A673 (cell line): ENCODE data around the gene MRPL34. TPM values are rescaled to one million over a fixed set of nuclear protein-coding genes. Genes with fewer than 3 reads are reported as not detected.

Experiments used
- BruUV-seq: library from RNA; stranded (reverse); fragments of 400-500 nt; replicated peaks from 2 replicates; lab custom pipeline; 2021; lab: Mats Ljungman, UMichigan
- CTCF ChIA-PET: fragments of 300-600 bp; sonication (Branson Sonifier 250); formaldehyde crosslinking; loops from one replicate; lab custom pipeline; 2022; ENCODE audit warnings: antibody characterized with exemption; lab: Charles Lee
- POLR2A ChIA-PET: fragments of 300-600 bp; sonication (Branson Sonifier 250); formaldehyde crosslinking; loops from one replicate; lab custom pipeline; 2022; ENCODE audit warnings: antibody characterized with exemption; ENCODE audit not compliant: low non-redundant PET; lab: Charles Lee
- DNase-seq: peaks from one replicate; pipeline ENCODE4 v3.0.0-alpha.2; 2015; ENCODE audit warnings: low spot score
- H3K27ac ChIP-seq: fragments of 200-600 bp; sonication (generic); 2 replicates; pipeline ENCODE4 v1.5.1; 2016; ENCODE audit warnings: mixed run types, low read depth, mild to moderate bottlenecking, mixed read lengths, antibody characterized with exemption, low read length; ENCODE audit not compliant: poor library complexity, severe bottlenecking
- H3K27me3 ChIP-seq: fragments of 200-600 bp; sonication (generic); replicated peaks from 2 replicates; pipeline ENCODE4 v1.6.1; 2017; ENCODE audit warnings: mixed run types, low read depth, mild to moderate bottlenecking, mixed read lengths, antibody characterized with exemption, low read length; ENCODE audit not compliant: insufficient read depth, poor library complexity
- H3K36me3 ChIP-seq: fragments of 200-600 bp; sonication (generic); 2 replicates; pipeline ENCODE4 v1.6.1; 2016; ENCODE audit warnings: mixed run types, mild to moderate bottlenecking, mixed read lengths, antibody characterized with exemption, low read length; ENCODE audit not compliant: insufficient read depth, poor library complexity, severe bottlenecking
- H3K4me1 ChIP-seq: fragments of 200-600 bp; sonication (generic); 2 replicates; pipeline ENCODE4 v1.6.1; 2017; ENCODE audit warnings: mixed run types, mild to moderate bottlenecking, mixed read lengths, antibody characterized with exemption, low read length; ENCODE audit not compliant: insufficient read depth, poor library complexity, severe bottlenecking
- H3K4me3 ChIP-seq: fragments of 200-600 bp; sonication (generic); 2 replicates; pipeline ENCODE4 v1.5.1; 2016; ENCODE audit warnings: low read depth, mixed run types, mild to moderate bottlenecking, mixed read lengths, low read length; ENCODE audit not compliant: poor library complexity, severe bottlenecking
- H3K9me3 ChIP-seq: fragments of 200-600 bp; sonication (generic); 2 replicates; pipeline ENCODE4 v1.6.1; 2016; ENCODE audit warnings: mixed run types, low read depth, mild to moderate bottlenecking, mixed read lengths, antibody characterized with exemption, low read length; ENCODE audit not compliant: poor library complexity, severe bottlenecking
- CTCF ChIP-seq: fragments of 300-800, 200-600 bp; sonication (generic); conservative IDR thresholded peaks from 2 replicates; pipeline ENCODE4 v1.5.1; 2017; ENCODE audit warnings: low read depth, mild to moderate bottlenecking, antibody characterized with exemption, low read length, moderate library complexity, mixed read lengths
- EZH2 ChIP-seq: fragments of 200-600 bp; sonication (generic); IDR thresholded peaks from 2 replicates; pipeline ENCODE4 v1.6.1; 2017; ENCODE audit warnings: borderline replicate concordance, low read depth, mild to moderate bottlenecking, mixed read lengths, antibody characterized with exemption, low read length; ENCODE audit not compliant: poor library complexity, severe bottlenecking
- intact Hi-C: fragments of 100-400 bp; cut with micrococcal nuclease; formaldehyde crosslinking; loops from one replicate; pipeline ENCODE4 v1.10.0; 2022; ENCODE audit not compliant: unreplicated experiment
- total RNA-seq: library from RNA; stranded (reverse); gene quantifications from 2 replicates; pipeline ENCODE4 v1.2.3, GENCODE V29; 2021

The MRPL34 gene
- total RNA-seq, 1 experiment from 2014 or later: 91.8 TPM

- Histone ChIP-seq H3K4me1 (peaks cover 13% of the 10 kb centered on the region), H3K9me3 (no peaks in the 10 kb centered on the region), H3K4me3 (peak overlapping the region; percentile 81), H3K27me3 (no peaks in the 10 kb centered on the region), H3K36me3 (peaks cover 13% of the 10 kb centered on the region), H3K27ac (peak overlapping the region; percentile 39)
- DNase-seq: peak; percentile 39
- intact Hi-C loops: no loop called here
- CTCF ChIA-PET: no interaction called here
- TF ChIP-seq EZH2: no peak
- no peak for TF ChIP-seq CTCF
- POLR2A ChIA-PET: interaction anchor here (0.7 kb wide), 1 partner anchor 32 kb away, joined by 24 read pairs; the partner anchor contains the start of gene MRPL34
- BruUV-seq: TSS peak; percentile 35
These were observed 32.2 kb downstream of the MRPL34 start for GRCh38 chr19:17337675-17338432.

- peaks cover 13% of the 10 kb centered on the region for H3K4me1 ChIP-seq
- H3K4me3 ChIP-seq: peak overlapping the region; percentile 81
- CTCF ChIA-PET: interaction anchor here (1.4 kb wide), 1 partner anchor 10 kb away, joined by 3 read pairs; no protein-coding TSS in a partner anchor
- POLR2A ChIA-PET: interaction anchor here (0.7 kb wide), 1 partner anchor 33 kb away, joined by 24 read pairs; the partner anchor contains the start of gene MRPL34
- no peak overlapping the region for H3K27ac ChIP-seq
- no peak for DNase-seq
- no peak for TF ChIP-seq CTCF
- TF ChIP-seq EZH2: no peak
- H3K27me3 ChIP-seq: no peaks in the 10 kb centered on the region
- H3K9me3 ChIP-seq: no peaks in the 10 kb centered on the region
- H3K36me3 ChIP-seq: peaks cover 11% of the 10 kb centered on the region
- intact Hi-C loops: no loop called here
- no TSS peak for BruUV-seq
These were observed 32.9 kb downstream of the MRPL34 start for GRCh38 chr19:17338433-17339078.

GRCh38 chr19:17339088-17339741 is 33.5 kb downstream of the MRPL34 start:
- Histone ChIP-seq H3K4me1 (peaks cover 13% of the 10 kb centered on the region), H3K36me3 (peaks cover 11% of the 10 kb centered on the region), H3K27ac (no peak overlapping the region), H3K27me3 (no peaks in the 10 kb centered on the region), H3K4me3 (no peak overlapping the region), H3K9me3 (no peaks in the 10 kb centered on the region)
- intact Hi-C loops: no loop called here
- TF ChIP-seq EZH2: no peak
- no peak for TF ChIP-seq CTCF
- DNase-seq: peak; percentile 42
- ChIA-PET CTCF (interaction anchor here (1.4 kb wide), 1 partner anchor 9 kb away, joined by 3 read pairs; no protein-coding TSS in a partner anchor), POLR2A (no interaction called here)
- no TSS peak for BruUV-seq
